Natural killer cell treated with Interleukin-12 subunit alpha and Interleukin-12 subunit beta and Interleukin-15 and Interleukin-18, amount 100 ng/mL, for 72 hours (primary cell): ENCODE results near the gene PIAS1. TPM values are rescaled to one million over a fixed set of nuclear protein-coding genes. Genes with fewer than 3 reads are reported as not detected.
"Not testable (repeated sequence)": the region's sequence is repeated elsewhere in the genome, so short reads cannot be mapped to it uniquely, and the experiment has no call there.

Experiments
- ATAC-seq, 2 donors: fragments of 150-1000 bp; cut with Tn5 transposase in 1 of 2; sonication (Bioruptor Pico), chemical (Tn5 transposase) in 1 of 2; 2 replicates each; pipeline ENCODE4 v1.10.0; 2021
- DNase-seq: peaks from one replicate; pipeline ENCODE4 v3.0.0; 2022; ENCODE audit warnings: low spot score
- H3K27ac Mint-ChIP-seq, 2 donors: 1 replicate in 1 of 2; 2 replicates in 1 of 2; pipeline ENCODE4 v1.8.0; 2022; ENCODE audit warnings: mixed read lengths in 2 of 2, mild to moderate bottlenecking in 1 of 2, moderate library complexity in 1 of 2
- H3K27me3 Mint-ChIP-seq, 2 donors: 1 replicate in 1 of 2; 2 replicates in 1 of 2; pipeline ENCODE4 v1.8.0; 2022; ENCODE audit warnings: mixed read lengths in 2 of 2
- H3K36me3 Mint-ChIP-seq: one replicate; pipeline ENCODE4 v1.8.0; 2022; ENCODE audit warnings: mixed read lengths
- H3K4me1 Mint-ChIP-seq, 2 donors: 1 replicate in 1 of 2; 2 replicates in 1 of 2; pipeline ENCODE4 v1.8.0; 2022; ENCODE audit warnings: low read depth in 2 of 2, mixed read lengths in 2 of 2, mild to moderate bottlenecking in 1 of 2
- H3K4me3 Mint-ChIP-seq: one replicate; pipeline ENCODE4 v1.8.0; 2022; ENCODE audit warnings: mixed read lengths
- H3K9me3 Mint-ChIP-seq: 2 replicates; pipeline ENCODE4 v1.8.0; 2022; ENCODE audit warnings: mixed read lengths
- total RNA-seq, 2 donors: library from RNA; stranded (reverse); gene quantifications; one replicate each; pipeline ENCODE4 v1.2.3, GENCODE V29; 2022

The PIAS1 gene
- total RNA-seq, 2 donors from 2014 or later, result 35.0 to 50.4 TPM

- no peak overlapping the region for H3K4me3 Mint-ChIP-seq
- no peak for DNase-seq
- no peak overlapping the region for H3K27ac Mint-ChIP-seq
- peaks cover 7 to 10% of the 10 kb centered on the region in 2 donors for H3K4me1 Mint-ChIP-seq
- no peak for ATAC-seq
- H3K36me3 Mint-ChIP-seq, result no peaks in the 10 kb centered on the region
- H3K27me3 Mint-ChIP-seq, result peaks cover 0 to 7% of the 10 kb centered on the region in 2 donors
- H3K9me3 Mint-ChIP-seq, result no peaks in the 10 kb centered on the region
Measured at GRCh38 chr15:68234060-68234459, 179.9 kb downstream of the PIAS1 start.

GRCh38 chr15:68234520-68234919 is 180.4 kb downstream of the PIAS1 start:
- H3K27me3 Mint-ChIP-seq, H3K4me3 Mint-ChIP-seq, H3K36me3 Mint-ChIP-seq, ATAC-seq, DNase-seq, H3K9me3 Mint-ChIP-seq, H3K27ac Mint-ChIP-seq: not testable (repeated sequence)
- peaks cover 7 to 10% of the 10 kb centered on the region in 2 donors for H3K4me1 Mint-ChIP-seq

GRCh38 chr15:68235022-68235421 is 180.9 kb downstream of the PIAS1 start:
- ATAC-seq, result no peak
- H3K9me3 Mint-ChIP-seq, result no peaks in the 10 kb centered on the region

GRCh38 chr15:68239025-68239424 is 184.9 kb downstream of the PIAS1 start:
- DNase-seq (no peak), ATAC-seq (no peak)
- Mint-ChIP-seq H3K36me3 (peaks cover 11% of the 10 kb centered on the region), H3K4me1 (no peaks in the 10 kb centered on the region), H3K4me3 (no peak overlapping the region), H3K27me3 (peaks cover 6 to 18% of the 10 kb centered on the region in 2 donors), H3K9me3 (no peaks in the 10 kb centered on the region), H3K27ac (no peak overlapping the region)

More at GRCh38 chr15:68235022-68235421, 180.9 kb downstream of the PIAS1 start:
- Mint-ChIP-seq H3K4me3 (no peak overlapping the region), H3K27me3 (peaks cover 3 to 9% of the 10 kb centered on the region in 2 donors), H3K4me1 (peaks cover 3 to 6% of the 10 kb centered on the region in 2 donors), H3K36me3 (no peaks in the 10 kb centered on the region), H3K27ac (no peak overlapping the region)
- no peak for DNase-seq

- ATAC-seq, result no peak
- Mint-ChIP-seq H3K27me3 (peaks cover 6 to 23% of the 10 kb centered on the region in 2 donors), H3K4me1 (no peaks in the 10 kb centered on the region), H3K27ac (no peak overlapping the region), H3K9me3 (no peaks in the 10 kb centered on the region), H3K4me3 (no peak overlapping the region), H3K36me3 (peaks cover 16% of the 10 kb centered on the region)
- DNase-seq, result no peak
Measured at GRCh38 chr15:68241088-68241935, 187.2 kb downstream of the PIAS1 start.

Other genes starting within 250 kb of the PIAS1 start
- gene SKOR1, start 228.8 kb upstream of the PIAS1 start, total RNA-seq, result under 1 TPM; 0.42 to 0.48 TPM
- gene RNU6-1, start 214.3 kb upstream of the PIAS1 start, total RNA-seq, result not detected
- 10 to 100 TPM in 1 of 2 donors, 1 to 10 TPM in 1; 5.1 to 18.7 TPM for gene CALML4, start 151.0 kb downstream of the PIAS1 start, total RNA-seq
- 100 to 1,000 TPM in 1 of 2 donors, 10 to 100 TPM in 1; 41.5 to 129 TPM for gene CLN6, start 175.4 kb downstream of the PIAS1 start, total RNA-seq
- gene FEM1B, start 223.4 kb downstream of the PIAS1 start, total RNA-seq, result 10 to 100 TPM; 47.9 to 49.7 TPM